AG09309 (cell line): ENCODE results near the gene SPRED3.

Experiments used
- DNase-seq: peaks from one replicate; pipeline ENCODE4 v3.0.0-alpha.2; 2010; ENCODE audit warnings: low read depth
- H3K4me3 ChIP-seq: 2 replicates; pipeline ENCODE4 v1.5.1; 2011; ENCODE audit warnings: mild to moderate bottlenecking, low read depth, low read length, moderate library complexity; ENCODE audit not compliant: control insufficient read depth
- CTCF ChIP-seq: IDR thresholded peaks from 2 replicates; pipeline ENCODE4 v1.5.1; 2011; ENCODE audit warnings: mild to moderate bottlenecking, low read depth, low read length, inconsistent platforms; ENCODE audit not compliant: insufficient read depth, control insufficient read depth; ENCODE audit errors: missing control alignments

The SPRED3 gene

GRCh38 chr19:38444026-38444425 is 55.5 kb downstream of the SPRED3 start:
- no peak for TF ChIP-seq CTCF
- no peak for DNase-seq
- no peak overlapping the region for H3K4me3 ChIP-seq

GRCh38 chr19:38445362-38445761 is 56.9 kb downstream of the SPRED3 start:
- no peak for DNase-seq
- TF ChIP-seq CTCF, result no peak
- no peak overlapping the region for H3K4me3 ChIP-seq

- no peak overlapping the region for H3K4me3 ChIP-seq
- TF ChIP-seq CTCF, result no peak
- no peak for DNase-seq
These were observed 59.7 kb downstream of the SPRED3 start for GRCh38 chr19:38448225-38448624.
